ENCODE data around the gene INSC.
A peak's percentile ranks its signal among the peaks of the same experiment; 100 is the strongest.

DNA sequence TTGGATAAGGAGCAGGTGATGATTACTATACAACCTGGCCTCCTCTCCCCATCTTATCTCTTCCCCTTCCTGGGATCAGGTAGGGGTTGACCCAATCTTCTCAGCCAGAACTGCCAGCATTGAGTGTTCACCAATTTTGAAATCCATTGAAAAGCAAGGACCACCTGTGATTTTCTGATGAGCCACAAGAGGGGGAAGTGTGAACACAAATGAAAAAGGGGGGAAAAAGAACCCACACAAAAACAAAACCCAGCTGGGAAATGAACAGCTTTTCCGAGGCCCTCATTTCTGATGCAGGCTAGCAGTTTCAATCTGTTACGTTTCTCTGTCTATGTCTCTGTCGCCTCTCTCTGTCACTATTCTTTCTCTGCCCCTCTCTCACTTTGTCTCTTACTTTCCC is 161.9 kb downstream of the INSC start:
- TF ChIP-seq MEIS1 (CRISPR knock-in tag; IDR thresholded peaks at IDR 0.05; ENCODE audit: borderline replicate concordance) (no peak), ZNF624 (tag by site-specific recombination; IDR thresholded peaks at IDR 0.05) (no peak), SP7 (tag by site-specific recombination; IDR thresholded peaks at IDR 0.05) (no peak), ZNF76 (tag by site-specific recombination; IDR thresholded peaks at IDR 0.05; ENCODE audit: borderline replicate concordance, low read depth) (no peak)
- TF ChIP-seq, protein P1, sequence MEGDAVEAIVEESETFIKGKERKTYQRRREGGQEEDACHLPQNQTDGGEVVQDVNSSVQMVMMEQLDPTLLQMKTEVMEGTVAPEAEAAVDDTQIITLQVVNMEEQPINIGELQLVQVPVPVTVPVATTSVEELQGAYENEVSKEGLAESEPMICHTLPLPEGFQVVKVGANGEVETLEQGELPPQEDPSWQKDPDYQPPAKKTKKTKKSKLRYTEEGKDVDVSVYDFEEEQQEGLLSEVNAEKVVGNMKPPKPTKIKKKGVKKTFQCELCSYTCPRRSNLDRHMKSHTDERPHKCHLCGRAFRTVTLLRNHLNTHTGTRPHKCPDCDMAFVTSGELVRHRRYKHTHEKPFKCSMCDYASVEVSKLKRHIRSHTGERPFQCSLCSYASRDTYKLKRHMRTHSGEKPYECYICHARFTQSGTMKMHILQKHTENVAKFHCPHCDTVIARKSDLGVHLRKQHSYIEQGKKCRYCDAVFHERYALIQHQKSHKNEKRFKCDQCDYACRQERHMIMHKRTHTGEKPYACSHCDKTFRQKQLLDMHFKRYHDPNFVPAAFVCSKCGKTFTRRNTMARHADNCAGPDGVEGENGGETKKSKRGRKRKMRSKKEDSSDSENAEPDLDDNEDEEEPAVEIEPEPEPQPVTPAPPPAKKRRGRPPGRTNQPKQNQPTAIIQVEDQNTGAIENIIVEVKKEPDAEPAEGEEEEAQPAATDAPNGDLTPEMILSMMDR (tag by site-specific recombination; IDR thresholded peaks at IDR 0.05), result peak; percentile 50; the same call in 1 of the 2 replicates

Measured in HEK293 (cell line).